Calu3 (cell line): ENCODE measurements around the gene TCTN1. TPM values are rescaled to one million over a fixed set of nuclear protein-coding genes. Genes with fewer than 3 reads are reported as not detected.

Source experiments
- Bru-seq: library from RNA; stranded (reverse); fragments of 400-500 nt; gene quantifications from one replicate; lab custom pipeline; 2021; lab: Mats Ljungman, UMichigan
- BruChase-seq, 2 experiments: library from RNA; stranded (reverse); fragments of 400-500 nt; gene quantifications; one replicate each; lab custom pipeline; 2021; lab: Mats Ljungman, UMichigan
- BruUV-seq: library from RNA; stranded (reverse); fragments of 400-500 nt; replicated peaks from 2 replicates; lab custom pipeline; 2021; lab: Mats Ljungman, UMichigan
- CTCF ChIA-PET: fragments of 300-600 bp; sonication (Branson Sonifier 250); formaldehyde crosslinking; loops from one replicate; lab custom pipeline; 2022; ENCODE audit warnings: antibody characterized with exemption; lab: Charles Lee
- DNase-seq: peaks from one replicate; pipeline ENCODE4 v3.0.0; 2022
- H3K27ac Mint-ChIP-seq: one replicate; pipeline ENCODE4 v1.8.0; 2022; ENCODE audit warnings: mixed read lengths; ENCODE audit not compliant: unreplicated experiment
- H3K27me3 Mint-ChIP-seq: one replicate; pipeline ENCODE4 v1.8.0; 2022; ENCODE audit warnings: mixed read lengths; ENCODE audit not compliant: unreplicated experiment
- H3K36me3 Mint-ChIP-seq: one replicate; pipeline ENCODE4 v1.8.0; 2022; ENCODE audit warnings: mild to moderate bottlenecking, moderate library complexity, mixed read lengths; ENCODE audit not compliant: insufficient read depth, unreplicated experiment
- H3K4me1 Mint-ChIP-seq: one replicate; pipeline ENCODE4 v1.8.0; 2022; ENCODE audit warnings: mild to moderate bottlenecking, low read depth, mixed read lengths; ENCODE audit not compliant: unreplicated experiment
- H3K4me3 Mint-ChIP-seq: one replicate; pipeline ENCODE4 v1.8.0; 2022; ENCODE audit warnings: mild to moderate bottlenecking, low read depth, moderate library complexity, mixed read lengths; ENCODE audit not compliant: unreplicated experiment
- H3K9me3 Mint-ChIP-seq: one replicate; pipeline ENCODE4 v1.8.0; 2022; ENCODE audit warnings: low read depth, mixed read lengths; ENCODE audit not compliant: unreplicated experiment
- CTCF ChIP-seq: fragments of 200-600 bp; IDR thresholded peaks from one replicate; pipeline ENCODE4 v1.8.0; 2022; ENCODE audit warnings: antibody characterized with exemption; ENCODE audit not compliant: unreplicated experiment
- intact Hi-C: fragments of 100-400 bp; cut with micrococcal nuclease; formaldehyde crosslinking; loops from one replicate; pipeline ENCODE4 v1.10.0; 2022; ENCODE audit not compliant: unreplicated experiment
- long read RNA-seq: library from polyadenylated mRNA; stranded (forward); transcript quantifications from one replicate; pipeline ENCODE4 v2.0.0, GENCODE V29; 2022
- total RNA-seq: library from RNA; stranded (reverse); gene quantifications from 2 replicates; pipeline ENCODE4 v1.2.3, GENCODE V29; 2022

TCTN1 gene
- total RNA-seq (41.0 and 41.8 TPM in 2 replicates), Bru-seq, nascent RNA (percentile 59 among the genes with signal in this experiment), BruChase-seq, experiment 1, labeled RNA remaining after a 6-hour chase (percentile 64 among the genes with signal in this experiment), BruChase-seq, experiment 2, labeled RNA remaining after a 2-hour chase (percentile 61 among the genes with signal in this experiment)
- long read RNA-seq, transcript TCTN1-225 (15 exons, 2,309 nt) = major isoform, 10 of 26 reads
- long read RNA-seq, partial matches to known transcripts = 2 of 26 reads
- long read RNA-seq, other reads (novel, unspliced or antisense) = 10 of 26 reads

- no peaks in the 10 kb centered on the region for H3K27me3 Mint-ChIP-seq
- no peak for TF ChIP-seq CTCF
- H3K9me3 Mint-ChIP-seq = no peaks in the 10 kb centered on the region
- H3K4me1 Mint-ChIP-seq = peaks cover 10% of the 10 kb centered on the region
- H3K4me3 Mint-ChIP-seq = peak within 1 kb of the TSS; percentile 82
- intact Hi-C loops = no loop called here
- peak within 1 kb of the TSS; percentile 42 for H3K27ac Mint-ChIP-seq
- peaks cover 11% of the 10 kb centered on the region for H3K36me3 Mint-ChIP-seq
- CTCF ChIA-PET = interaction anchor here (0.5 to 1.4 kb wide), 7 partner anchors 12 to 250 kb away, joined by 3 to 13 read pairs (median 3); partner anchors contain the start of gene ARPC3
- peak; percentile 99 for DNase-seq
- no TSS peak for BruUV-seq
These were observed at the start of gene TCTN1 for GRCh38 chr12:110613771-110614684. Gene TCTN1 (plus strand): TSS chr12:110614129. CDS start chr12:110614183, 54 bp downstream.

- Mint-ChIP-seq H3K4me3 (no peak overlapping the region), H3K27me3 (no peaks in the 10 kb centered on the region), H3K4me1 (peaks cover 36% of the 10 kb centered on the region), H3K9me3 (no peaks in the 10 kb centered on the region), H3K36me3 (peaks cover 17% of the 10 kb centered on the region), H3K27ac (no peak overlapping the region)
- no peak for TF ChIP-seq CTCF
- CTCF ChIA-PET = no interaction called here
- intact Hi-C loops = no loop called here
- no TSS peak for BruUV-seq
- DNase-seq = no peak
These were observed 49.4 kb upstream of the TCTN1 start for GRCh38 chr12:110564471-110564991.

GRCh38 chr12:110565894-110566871 lies 47.7 kb upstream of the TCTN1 start:
- DNase-seq = no peak
- TF ChIP-seq CTCF = no peak
- intact Hi-C loops = no loop called here
- BruUV-seq = no TSS peak
- no peaks in the 10 kb centered on the region for H3K27me3 Mint-ChIP-seq
- H3K9me3 Mint-ChIP-seq = peaks cover 4% of the 10 kb centered on the region
- peaks cover 17% of the 10 kb centered on the region for H3K36me3 Mint-ChIP-seq
- CTCF ChIA-PET = interaction anchor here (1.3 kb wide), 1 partner anchor 13 kb away, joined by 4 read pairs; no protein-coding TSS in a partner anchor
- peaks cover 36% of the 10 kb centered on the region for H3K4me1 Mint-ChIP-seq
- peak overlapping the region; percentile 30 for H3K27ac Mint-ChIP-seq
- no peak overlapping the region for H3K4me3 Mint-ChIP-seq
